ENCODE data around the gene XRCC1.
"Not testable (repeated sequence)": the region's sequence is repeated elsewhere in the genome, so short reads cannot be mapped to it uniquely, and the experiment has no call there.

The XRCC1 gene

GRCh38 chr19:43533546-43534304 lies 41.6 kb downstream of the XRCC1 start:
- H3K27me3 Mint-ChIP-seq: no peaks in the 10 kb centered on the region
- H3K36me3 Mint-ChIP-seq (ENCODE audit: low read depth): peaks cover 20% of the 10 kb centered on the region
- DNase-seq: peak; percentile 94
- H3K4me1 Mint-ChIP-seq (ENCODE audit: low read depth): peaks cover 30% of the 10 kb centered on the region
- H3K4me3 Mint-ChIP-seq: peak overlapping the region; percentile 82
- peak overlapping the region; percentile 98 for H3K27ac Mint-ChIP-seq
- peaks cover 5% of the 10 kb centered on the region for H3K9me3 Mint-ChIP-seq

GRCh38 chr19:43532962-43533545 lies 42.3 kb downstream of the XRCC1 start, which contains the start of gene ZNF575:
TSS of gene ZNF575 (plus strand) at chr19:43533188. CDS start at chr19:43534423, 1,235 bp downstream.
- peak; percentile 91 for DNase-seq
- H3K9me3 Mint-ChIP-seq: no peaks in the 10 kb centered on the region
- peaks cover 36% of the 10 kb centered on the region for H3K4me1 Mint-ChIP-seq (ENCODE audit: low read depth)
- H3K36me3 Mint-ChIP-seq (ENCODE audit: low read depth): peaks cover 14% of the 10 kb centered on the region
- peak within 1 kb of the TSS; percentile 98 for H3K27ac Mint-ChIP-seq
- H3K4me3 Mint-ChIP-seq: peak within 1 kb of the TSS; percentile 82
- H3K27me3 Mint-ChIP-seq: no peaks in the 10 kb centered on the region

GRCh38 chr19:43532571-43532961 lies 42.8 kb downstream of the XRCC1 start:
- Mint-ChIP-seq H3K9me3 (no peaks in the 10 kb centered on the region), H3K27me3 (no peaks in the 10 kb centered on the region), H3K4me1 (ENCODE audit: low read depth) (peaks cover 41% of the 10 kb centered on the region), H3K27ac (peak overlapping the region; percentile 90), H3K36me3 (ENCODE audit: low read depth) (peaks cover 9% of the 10 kb centered on the region), H3K4me3 (peak overlapping the region; percentile 82)
- no peak for DNase-seq

GRCh38 chr19:43527860-43528622 lies 47.3 kb downstream of the XRCC1 start:
- Mint-ChIP-seq H3K4me3 (peak overlapping the region; percentile 46), H3K4me1 (ENCODE audit: low read depth) (peaks cover 46% of the 10 kb centered on the region), H3K36me3 (ENCODE audit: low read depth) (peaks cover 24% of the 10 kb centered on the region), H3K9me3 (no peaks in the 10 kb centered on the region), H3K27me3 (no peaks in the 10 kb centered on the region), H3K27ac (peak overlapping the region; percentile 85)
- DNase-seq: no peak

- Mint-ChIP-seq H3K27ac (peak within 1 kb of the TSS; percentile 98), H3K9me3 (no peaks in the 10 kb centered on the region), H3K27me3 (no peaks in the 10 kb centered on the region), H3K4me3 (peak within 1 kb of the TSS; percentile 93), H3K36me3 (ENCODE audit: low read depth) (peaks cover 29% of the 10 kb centered on the region), H3K4me1 (ENCODE audit: low read depth) (peaks cover 40% of the 10 kb centered on the region)
- peak; percentile 87 for DNase-seq
These were observed 48.2 kb downstream of the XRCC1 start, which contains the start of gene ETHE1 for GRCh38 chr19:43526884-43527859. TSS of gene ETHE1 (minus strand) at chr19:43527201. CDS start at chr19:43527177, 24 bp downstream.

GRCh38 chr19:43525836-43526771 lies 49.2 kb downstream of the XRCC1 start:
- H3K27ac Mint-ChIP-seq: peak overlapping the region; percentile 98
- peak; percentile 56 for DNase-seq
- H3K27me3 Mint-ChIP-seq: no peaks in the 10 kb centered on the region
- no peaks in the 10 kb centered on the region for H3K9me3 Mint-ChIP-seq
- H3K4me3 Mint-ChIP-seq: peak overlapping the region; percentile 93
- H3K36me3 Mint-ChIP-seq (ENCODE audit: low read depth): peaks cover 37% of the 10 kb centered on the region
- H3K4me1 Mint-ChIP-seq (ENCODE audit: low read depth): peaks cover 39% of the 10 kb centered on the region

- peak; percentile 70 for DNase-seq
- Mint-ChIP-seq H3K36me3 (ENCODE audit: low read depth) (peaks cover 41% of the 10 kb centered on the region), H3K4me3 (peak overlapping the region; percentile 93), H3K27me3 (no peaks in the 10 kb centered on the region), H3K4me1 (ENCODE audit: low read depth) (peaks cover 39% of the 10 kb centered on the region), H3K9me3 (no peaks in the 10 kb centered on the region), H3K27ac (peak overlapping the region; percentile 98)
These were observed 50.1 kb downstream of the XRCC1 start for GRCh38 chr19:43524922-43525835.

GRCh38 chr19:43523696-43524095 lies 51.6 kb downstream of the XRCC1 start:
- H3K4me3 Mint-ChIP-seq, H3K27me3 Mint-ChIP-seq, H3K9me3 Mint-ChIP-seq: not testable (repeated sequence)

GRCh38 chr19:43522929-43523328 lies 52.4 kb downstream of the XRCC1 start:
- peak overlapping the region; percentile 67 for H3K27ac Mint-ChIP-seq
- peaks cover 40% of the 10 kb centered on the region for H3K4me1 Mint-ChIP-seq (ENCODE audit: low read depth)
- H3K27me3 Mint-ChIP-seq: no peaks in the 10 kb centered on the region
- DNase-seq: no peak
- no peak overlapping the region for H3K4me3 Mint-ChIP-seq
- peaks cover 47% of the 10 kb centered on the region for H3K36me3 Mint-ChIP-seq (ENCODE audit: low read depth)
- H3K9me3 Mint-ChIP-seq: no peaks in the 10 kb centered on the region

More at GRCh38 chr19:43523696-43524095, 51.6 kb downstream of the XRCC1 start:
- DNase-seq: not testable (repeated sequence)
- H3K36me3 Mint-ChIP-seq (ENCODE audit: low read depth): peaks cover 45% of the 10 kb centered on the region
- H3K4me1 Mint-ChIP-seq (ENCODE audit: low read depth): peaks cover 43% of the 10 kb centered on the region
- peak overlapping the region; percentile 26 for H3K27ac Mint-ChIP-seq

GRCh38 chr19:43519436-43520088 lies 55.8 kb downstream of the XRCC1 start:
- DNase-seq: peak; percentile 82
- Mint-ChIP-seq H3K4me3 (peak overlapping the region; percentile 28), H3K27ac (peak overlapping the region; percentile 83), H3K27me3 (no peaks in the 10 kb centered on the region), H3K36me3 (ENCODE audit: low read depth) (peaks cover 43% of the 10 kb centered on the region), H3K9me3 (no peaks in the 10 kb centered on the region), H3K4me1 (ENCODE audit: low read depth) (peaks cover 27% of the 10 kb centered on the region)

- H3K27ac Mint-ChIP-seq: peak overlapping the region; percentile 71
These were observed 57.3 kb downstream of the XRCC1 start for GRCh38 chr19:43518051-43518450.

GRCh38 chr19:43512399-43512798 lies 62.9 kb downstream of the XRCC1 start:
- H3K4me3 Mint-ChIP-seq; H3K27me3 Mint-ChIP-seq; H3K9me3 Mint-ChIP-seq; H3K4me1 Mint-ChIP-seq (ENCODE audit: low read depth); DNase-seq: not testable (repeated sequence)
- H3K36me3 Mint-ChIP-seq (ENCODE audit: low read depth): peaks cover 75% of the 10 kb centered on the region
- peak overlapping the region; percentile 3 for H3K27ac Mint-ChIP-seq

More at GRCh38 chr19:43518051-43518450, 57.3 kb downstream of the XRCC1 start:
- no peaks in the 10 kb centered on the region for H3K27me3 Mint-ChIP-seq
- no peak overlapping the region for H3K4me3 Mint-ChIP-seq
- peaks cover 25% of the 10 kb centered on the region for H3K4me1 Mint-ChIP-seq (ENCODE audit: low read depth)
- H3K36me3 Mint-ChIP-seq (ENCODE audit: low read depth): peaks cover 53% of the 10 kb centered on the region
- no peaks in the 10 kb centered on the region for H3K9me3 Mint-ChIP-seq
- DNase-seq: no peak
